ENCODE data around the gene NT5DC3.

DNA sequence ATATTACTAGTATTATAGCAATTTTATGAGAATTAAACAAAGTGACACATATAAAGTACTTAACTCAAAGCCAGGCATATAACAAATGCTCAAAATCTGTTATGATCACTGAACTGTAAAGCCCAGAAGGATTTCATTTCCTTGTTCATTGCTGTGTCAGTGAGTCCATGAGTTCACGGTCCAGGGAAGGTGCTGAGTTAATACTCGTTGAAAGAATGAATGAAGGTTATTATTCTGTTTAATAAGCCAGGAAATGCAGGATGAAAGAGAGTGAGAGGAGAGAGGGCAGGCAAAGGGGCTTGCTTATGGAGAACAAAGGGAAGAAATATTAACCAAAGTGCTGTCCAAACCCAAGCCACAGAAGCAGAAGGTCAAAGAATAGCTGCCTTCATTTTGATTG is 40.2 kb upstream of the NT5DC3 start:
- TF ChIP-seq CTCF (IDR thresholded peaks at IDR 0.05) (no peak), POLR2AphosphoS5 (IDR thresholded peaks at IDR 0.05) (no peak)
